ENCODE measurements around the gene TRMT44. TPM values are rescaled to one million over a fixed set of nuclear protein-coding genes. Genes with fewer than 3 reads are reported as not detected.

TRMT44 gene
- total RNA-seq, 1 donor = 21.7 TPM

DNA sequence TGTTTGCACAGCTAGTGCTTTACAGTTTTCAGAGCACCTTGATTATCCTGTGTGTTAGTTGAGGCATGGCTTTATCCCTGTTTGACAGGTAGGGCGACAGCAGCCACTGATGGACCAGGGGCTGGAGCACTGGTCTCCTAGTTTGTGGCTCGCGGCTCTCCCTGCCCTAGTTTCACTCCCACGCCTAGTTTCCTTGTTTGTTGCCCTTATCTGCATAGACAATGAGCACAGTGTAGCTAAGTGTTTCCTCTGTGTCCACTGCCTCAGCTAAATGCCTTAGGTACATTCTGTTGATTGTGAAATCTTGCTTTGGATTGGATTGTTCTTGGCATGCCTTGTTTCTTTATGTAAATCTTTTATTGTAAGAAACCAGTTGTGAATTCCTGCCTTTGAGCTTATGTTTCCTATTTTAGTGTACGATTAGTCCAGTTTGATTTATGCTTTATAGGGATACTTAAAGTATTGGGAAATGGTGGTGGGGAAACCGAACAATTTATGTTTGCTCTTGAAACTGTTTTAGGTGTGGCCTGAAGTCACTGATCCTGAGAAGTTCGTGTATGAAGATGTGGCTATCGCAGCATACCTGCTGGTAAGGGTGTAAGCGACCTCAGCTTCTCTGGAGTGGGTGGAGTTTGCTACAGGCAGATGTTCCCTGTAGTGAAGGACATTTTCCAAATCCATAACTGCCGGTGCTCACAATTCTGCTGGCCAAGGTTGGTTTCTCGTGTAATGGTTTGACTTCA, 11.0 kb downstream of the TRMT44 start:
- H4K20me1 ChIP-seq (ENCODE audit: insufficient read depth, low read length) = peaks cover 16% of the 10 kb centered on the region
- H3K4me3 ChIP-seq (ENCODE audit: insufficient read depth, low read length) = no peak overlapping the region
- H3K27me3 ChIP-seq (ENCODE audit: insufficient read depth, low read length) = no peaks in the 10 kb centered on the region
- no peak overlapping the region for H2AFZ ChIP-seq (ENCODE audit: low read length)
- peaks cover 67% of the 10 kb centered on the region for H3K36me3 ChIP-seq (ENCODE audit: insufficient read depth, low read length)
- H3K4me2 ChIP-seq (ENCODE audit: insufficient read depth, low read length) = no peak overlapping the region
- no peak for DNase-seq (ENCODE audit: insufficient read length, low spot score, missing footprints)
- no peaks in the 10 kb centered on the region for H3K4me1 ChIP-seq (ENCODE audit: insufficient read depth, low read length)
- H3K27ac ChIP-seq (ENCODE audit: low read depth, low read length) = no peak overlapping the region
- TF ChIP-seq, protein P1, sequence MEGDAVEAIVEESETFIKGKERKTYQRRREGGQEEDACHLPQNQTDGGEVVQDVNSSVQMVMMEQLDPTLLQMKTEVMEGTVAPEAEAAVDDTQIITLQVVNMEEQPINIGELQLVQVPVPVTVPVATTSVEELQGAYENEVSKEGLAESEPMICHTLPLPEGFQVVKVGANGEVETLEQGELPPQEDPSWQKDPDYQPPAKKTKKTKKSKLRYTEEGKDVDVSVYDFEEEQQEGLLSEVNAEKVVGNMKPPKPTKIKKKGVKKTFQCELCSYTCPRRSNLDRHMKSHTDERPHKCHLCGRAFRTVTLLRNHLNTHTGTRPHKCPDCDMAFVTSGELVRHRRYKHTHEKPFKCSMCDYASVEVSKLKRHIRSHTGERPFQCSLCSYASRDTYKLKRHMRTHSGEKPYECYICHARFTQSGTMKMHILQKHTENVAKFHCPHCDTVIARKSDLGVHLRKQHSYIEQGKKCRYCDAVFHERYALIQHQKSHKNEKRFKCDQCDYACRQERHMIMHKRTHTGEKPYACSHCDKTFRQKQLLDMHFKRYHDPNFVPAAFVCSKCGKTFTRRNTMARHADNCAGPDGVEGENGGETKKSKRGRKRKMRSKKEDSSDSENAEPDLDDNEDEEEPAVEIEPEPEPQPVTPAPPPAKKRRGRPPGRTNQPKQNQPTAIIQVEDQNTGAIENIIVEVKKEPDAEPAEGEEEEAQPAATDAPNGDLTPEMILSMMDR (IDR thresholded peaks at IDR 0.05; ENCODE audit: extremely low read depth, low read depth, low read length) = no peak
- H3K79me2 ChIP-seq (ENCODE audit: insufficient read depth, low read length) = peaks cover 11% of the 10 kb centered on the region
- H3K9me3 ChIP-seq (ENCODE audit: low read depth, low read length) = no peaks in the 10 kb centered on the region

DNA sequence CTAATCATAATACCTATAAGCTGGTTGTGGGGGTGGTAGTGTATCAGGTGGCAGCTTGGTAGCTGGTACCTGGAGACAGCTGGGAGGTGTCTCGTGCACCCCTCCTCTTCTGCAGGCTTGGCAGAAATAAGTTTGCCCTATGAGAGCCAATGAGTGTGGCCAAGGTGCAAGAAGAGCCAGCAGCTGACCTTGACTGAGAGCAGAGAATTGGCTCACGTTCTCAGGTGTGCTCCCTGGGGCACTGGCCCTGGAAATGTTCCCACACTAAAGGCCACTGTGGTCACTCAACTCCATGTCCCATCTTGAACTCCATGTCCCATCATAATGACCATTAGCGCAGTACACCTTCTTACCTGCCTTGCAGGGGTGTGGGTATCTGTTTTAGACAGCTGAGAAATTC, 13.4 kb downstream of the TRMT44 start:
- H3K4me2 ChIP-seq (ENCODE audit: insufficient read depth, low read length) = no peak overlapping the region
- no peak for DNase-seq (ENCODE audit: insufficient read length, low spot score, missing footprints)
- no peak overlapping the region for H2AFZ ChIP-seq (ENCODE audit: low read length)
- H3K79me2 ChIP-seq (ENCODE audit: insufficient read depth, low read length) = no peaks in the 10 kb centered on the region
- no peaks in the 10 kb centered on the region for H3K27me3 ChIP-seq (ENCODE audit: insufficient read depth, low read length)
- H3K4me3 ChIP-seq (ENCODE audit: insufficient read depth, low read length) = no peak overlapping the region
- H3K27ac ChIP-seq (ENCODE audit: low read depth, low read length) = no peak overlapping the region
- H3K9me3 ChIP-seq (ENCODE audit: low read depth, low read length) = no peaks in the 10 kb centered on the region
- H4K20me1 ChIP-seq (ENCODE audit: insufficient read depth, low read length) = peaks cover 4% of the 10 kb centered on the region
- no peaks in the 10 kb centered on the region for H3K4me1 ChIP-seq (ENCODE audit: insufficient read depth, low read length)
- H3K36me3 ChIP-seq (ENCODE audit: insufficient read depth, low read length) = peaks cover 57% of the 10 kb centered on the region
- TF ChIP-seq, protein P1 (IDR thresholded peaks at IDR 0.05; ENCODE audit: extremely low read depth, low read depth, low read length) = no peak

DNA sequence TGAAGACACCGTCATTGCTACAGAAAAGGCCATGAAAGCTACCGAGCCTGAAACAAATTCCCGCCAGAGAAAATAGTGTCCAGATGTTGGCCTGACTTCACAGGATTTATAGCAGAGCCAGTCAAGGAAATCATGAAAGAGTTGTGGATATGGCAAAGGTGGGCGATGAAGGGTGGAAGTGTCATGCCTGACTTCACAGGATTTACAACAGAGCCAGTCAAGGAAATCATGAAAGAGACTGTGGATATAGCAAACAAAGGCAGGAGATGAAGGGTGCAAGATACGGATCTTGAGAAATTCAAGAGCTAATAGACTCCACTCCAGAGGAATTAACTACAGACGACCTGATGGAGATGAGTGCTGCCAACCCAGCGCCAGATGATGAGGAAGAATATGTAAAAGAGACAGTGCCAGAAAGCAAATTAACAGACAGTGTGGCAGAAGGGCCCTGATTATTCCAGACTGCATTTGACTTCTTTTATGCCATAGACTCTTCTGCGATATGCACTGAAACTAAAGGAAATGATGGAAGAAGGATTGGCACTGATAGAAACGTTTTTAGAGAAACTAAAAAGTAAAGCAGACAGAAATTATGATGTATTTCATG, 17.2 kb downstream of the TRMT44 start:
- Histone ChIP-seq H3K79me2 (ENCODE audit: insufficient read depth, low read length) (no peaks in the 10 kb centered on the region), H3K36me3 (ENCODE audit: insufficient read depth, low read length) (peaks cover 46% of the 10 kb centered on the region), H3K4me3 (ENCODE audit: insufficient read depth, low read length) (no peak overlapping the region), H3K4me1 (ENCODE audit: insufficient read depth, low read length) (no peaks in the 10 kb centered on the region), H3K9me3 (ENCODE audit: low read depth, low read length) (no peaks in the 10 kb centered on the region), H3K27me3 (ENCODE audit: insufficient read depth, low read length) (no peaks in the 10 kb centered on the region), H3K4me2 (ENCODE audit: insufficient read depth, low read length) (no peak overlapping the region), H2AFZ (ENCODE audit: low read length) (no peak overlapping the region), H3K27ac (ENCODE audit: low read depth, low read length) (no peak overlapping the region), H4K20me1 (ENCODE audit: insufficient read depth, low read length) (no peaks in the 10 kb centered on the region)
- no peak for DNase-seq (ENCODE audit: insufficient read length, low spot score, missing footprints)
- TF ChIP-seq, protein P1 (IDR thresholded peaks at IDR 0.05; ENCODE audit: extremely low read depth, low read depth, low read length) = no peak

DNA sequence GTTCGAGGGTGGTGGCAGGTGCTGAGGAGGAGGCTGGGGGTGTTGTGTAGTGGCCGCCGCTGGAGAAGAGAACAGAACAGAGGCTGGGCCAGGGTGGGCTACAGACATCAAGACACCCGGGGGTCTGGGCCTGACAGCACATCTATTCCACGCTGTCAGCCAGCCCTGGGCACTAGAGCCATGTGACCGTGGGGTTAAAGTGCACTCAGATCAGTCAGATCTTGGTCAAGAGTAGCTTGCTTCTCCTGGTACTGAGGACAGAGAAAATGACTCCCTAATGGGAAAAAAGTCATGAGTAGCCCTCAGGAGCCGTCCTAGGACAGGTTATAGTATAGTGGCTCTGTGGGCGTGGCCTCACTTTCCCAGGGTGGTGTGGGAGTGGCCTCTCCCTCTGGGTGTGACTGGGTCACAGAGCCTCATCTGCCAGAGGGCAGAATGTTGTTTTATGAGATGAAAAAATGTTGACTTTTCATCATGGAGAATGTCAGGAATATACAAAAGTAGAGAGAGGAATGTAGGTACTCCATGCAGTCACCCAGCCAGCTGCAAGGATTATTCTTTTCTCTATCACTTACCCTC, 19.4 kb downstream of the TRMT44 start:
- no peak overlapping the region for H3K4me3 ChIP-seq (ENCODE audit: insufficient read depth, low read length)
- H3K27me3 ChIP-seq (ENCODE audit: insufficient read depth, low read length) = no peaks in the 10 kb centered on the region
- H3K36me3 ChIP-seq (ENCODE audit: insufficient read depth, low read length) = peaks cover 35% of the 10 kb centered on the region
- no peaks in the 10 kb centered on the region for H3K4me1 ChIP-seq (ENCODE audit: insufficient read depth, low read length)
- no peak for DNase-seq (ENCODE audit: insufficient read length, low spot score, missing footprints)
- H3K27ac ChIP-seq (ENCODE audit: low read depth, low read length) = no peak overlapping the region
- H4K20me1 ChIP-seq (ENCODE audit: insufficient read depth, low read length) = no peaks in the 10 kb centered on the region
- no peak overlapping the region for H3K4me2 ChIP-seq (ENCODE audit: insufficient read depth, low read length)
- TF ChIP-seq, protein P1 (IDR thresholded peaks at IDR 0.05; ENCODE audit: extremely low read depth, low read depth, low read length) = no peak
- no peaks in the 10 kb centered on the region for H3K79me2 ChIP-seq (ENCODE audit: insufficient read depth, low read length)
- H3K9me3 ChIP-seq (ENCODE audit: low read depth, low read length) = no peaks in the 10 kb centered on the region
- no peak overlapping the region for H2AFZ ChIP-seq (ENCODE audit: low read length)
